Subcutaneous abdominal adipose tissue (tissue), 5 donors: Measurements from ENCODE around the gene RBM15.

ENCODE experiments used
- H3K27ac ChIP-seq: one replicate; pipeline ENCODE4 v1.7.0; 2013; ENCODE audit warnings: low read depth, mild to moderate bottlenecking, inconsistent platforms, low read length, moderate library complexity
- H3K27me3 ChIP-seq, 5 donors: one replicate each; pipeline ENCODE4 v1.7.0; 2013; ENCODE audit warnings: low read length in 5 of 5, inconsistent platforms in 1 of 5; ENCODE audit not compliant: control insufficient read depth in 5 of 5, insufficient read depth in 4 of 5
- H3K36me3 ChIP-seq, 5 donors: one replicate each; pipeline ENCODE4 v1.7.0; 2013; ENCODE audit warnings: low read length in 5 of 5; ENCODE audit not compliant: control insufficient read depth in 5 of 5, insufficient read depth in 5 of 5
- H3K4me1 ChIP-seq, 5 donors: one replicate each; pipeline ENCODE4 v1.7.0; 2013; ENCODE audit warnings: low read length in 5 of 5, mild to moderate bottlenecking in 3 of 5, moderate library complexity in 1 of 5; ENCODE audit not compliant: control insufficient read depth in 5 of 5, insufficient read depth in 5 of 5
- H3K4me3 ChIP-seq, 5 donors: one replicate each; pipeline ENCODE4 v1.7.0; 2013; ENCODE audit warnings: low read length in 5 of 5, low read depth in 1 of 5
- H3K9ac ChIP-seq, 5 donors: one replicate each; pipeline ENCODE4 v1.7.0; 2013; ENCODE audit warnings: low read length in 5 of 5, mild to moderate bottlenecking in 4 of 5, moderate library complexity in 3 of 5
- H3K9me3 ChIP-seq, 5 donors: one replicate each; pipeline ENCODE4 v1.7.0; 2013; ENCODE audit warnings: low read length in 5 of 5; ENCODE audit not compliant: control insufficient read depth in 5 of 5
- donor health status: healthy.
- donor health status: healthy.
- donor health status: healthy.
- donor health status: healthy.
- donor health status: healthy.

Gene RBM15

GRCh38 chr1:110305900-110306420, 33.2 kb upstream of the RBM15 start:
- no peak overlapping the region for H3K9ac ChIP-seq
- no peaks in the 10 kb centered on the region for H3K9me3 ChIP-seq
- peaks cover 0 to 4% (median 0%) of the 10 kb centered on the region in 5 donors for H3K27me3 ChIP-seq
- peaks cover 0 to 7% (median 0%) of the 10 kb centered on the region in 5 donors for H3K4me1 ChIP-seq
- no peak overlapping the region for H3K4me3 ChIP-seq
- H3K27ac ChIP-seq: no peak overlapping the region
- H3K36me3 ChIP-seq: no peaks in the 10 kb centered on the region

- Histone ChIP-seq H3K36me3 (no peaks in the 10 kb centered on the region), H3K4me3 (no peak overlapping the region), H3K9ac (no peak overlapping the region), H3K27ac (no peak overlapping the region), H3K9me3 (no peaks in the 10 kb centered on the region), H3K4me1 (peaks cover 2 to 10% (median 2%) of the 10 kb centered on the region in 5 donors), H3K27me3 (peaks cover 0 to 4% (median 0%) of the 10 kb centered on the region in 5 donors)
Measured at GRCh38 chr1:110307239-110307974, 31.8 kb upstream of the RBM15 start.

GRCh38 chr1:110308247-110308646, 30.9 kb upstream of the RBM15 start:
- Histone ChIP-seq H3K27ac (no peak overlapping the region), H3K4me1 (peaks cover 2 to 15% (median 6%) of the 10 kb centered on the region in 5 donors), H3K9ac (peak overlapping the region in 1 of 5 donors; percentile 19), H3K27me3 (no peaks in the 10 kb centered on the region), H3K9me3 (no peaks in the 10 kb centered on the region), H3K36me3 (no peaks in the 10 kb centered on the region), H3K4me3 (no peak overlapping the region)

- Histone ChIP-seq H3K9me3 (no peaks in the 10 kb centered on the region), H3K4me1 (peaks cover 2 to 15% (median 6%) of the 10 kb centered on the region in 5 donors), H3K36me3 (no peaks in the 10 kb centered on the region), H3K9ac (no peak overlapping the region), H3K27me3 (no peaks in the 10 kb centered on the region), H3K27ac (no peak overlapping the region), H3K4me3 (no peak overlapping the region)
Measured at GRCh38 chr1:110309139-110309538, 30.0 kb upstream of the RBM15 start.

- no peak overlapping the region for H3K9ac ChIP-seq
- H3K9me3 ChIP-seq: no peaks in the 10 kb centered on the region
- peaks cover 2 to 15% (median 6%) of the 10 kb centered on the region in 5 donors for H3K4me1 ChIP-seq
- no peaks in the 10 kb centered on the region for H3K36me3 ChIP-seq
- no peak overlapping the region for H3K27ac ChIP-seq
- H3K27me3 ChIP-seq: no peaks in the 10 kb centered on the region
- H3K4me3 ChIP-seq: no peak overlapping the region
Measured at GRCh38 chr1:110309767-110310166, 29.4 kb upstream of the RBM15 start.

- peaks cover 2 to 15% (median 6%) of the 10 kb centered on the region in 5 donors for H3K4me1 ChIP-seq
- H3K4me3 ChIP-seq: no peak overlapping the region
- H3K36me3 ChIP-seq: no peaks in the 10 kb centered on the region
- H3K27me3 ChIP-seq: no peaks in the 10 kb centered on the region
- no peaks in the 10 kb centered on the region for H3K9me3 ChIP-seq
- H3K9ac ChIP-seq: no peak overlapping the region
- no peak overlapping the region for H3K27ac ChIP-seq
Measured at GRCh38 chr1:110310300-110310699, 28.9 kb upstream of the RBM15 start.

- no peaks in the 10 kb centered on the region for H3K9me3 ChIP-seq
- H3K27ac ChIP-seq: no peak overlapping the region
- H3K4me1 ChIP-seq: peaks cover 2 to 15% (median 6%) of the 10 kb centered on the region in 5 donors
- H3K27me3 ChIP-seq: no peaks in the 10 kb centered on the region
- H3K9ac ChIP-seq: peak overlapping the region in 1 of 5 donors; percentile 14
- H3K36me3 ChIP-seq: no peaks in the 10 kb centered on the region
- no peak overlapping the region for H3K4me3 ChIP-seq
Measured at GRCh38 chr1:110312188-110313121, 26.7 kb upstream of the RBM15 start.

- peaks cover 0 to 5% (median 0%) of the 10 kb centered on the region in 5 donors for H3K9me3 ChIP-seq
Measured at GRCh38 chr1:110316735-110317134, 22.4 kb upstream of the RBM15 start.

GRCh38 chr1:110318046-110318445, 21.1 kb upstream of the RBM15 start:
- peaks cover 0 to 5% (median 0%) of the 10 kb centered on the region in 5 donors for H3K9me3 ChIP-seq
- peaks cover 0 to 4% (median 0%) of the 10 kb centered on the region in 5 donors for H3K4me1 ChIP-seq
- H3K9ac ChIP-seq: no peak overlapping the region
- H3K27ac ChIP-seq: no peak overlapping the region
- no peaks in the 10 kb centered on the region for H3K27me3 ChIP-seq
- no peaks in the 10 kb centered on the region for H3K36me3 ChIP-seq
- no peak overlapping the region for H3K4me3 ChIP-seq

More at GRCh38 chr1:110316735-110317134, 22.4 kb upstream of the RBM15 start:
- no peaks in the 10 kb centered on the region for H3K36me3 ChIP-seq
- H3K4me3 ChIP-seq: no peak overlapping the region
- no peak overlapping the region for H3K27ac ChIP-seq
- H3K4me1 ChIP-seq: peaks cover 2 to 14% (median 6%) of the 10 kb centered on the region in 5 donors
- H3K9ac ChIP-seq: no peak overlapping the region
- no peaks in the 10 kb centered on the region for H3K27me3 ChIP-seq
